HEK293 (cell line): ENCODE data around the gene DBF4B.

Experiments
- BCL11B ChIP-seq: fragments of 450-650 bp; formaldehyde crosslinking; IDR thresholded peaks from 2 replicates; pipeline ENCODE4 v1.5.1; 2016; ENCODE audit warnings: low read depth, missing biosample characterization, missing genetic modification characterization
- GLIS1 ChIP-seq: fragments of 450-650 bp; formaldehyde crosslinking; IDR thresholded peaks from 2 replicates; pipeline ENCODE4 v1.5.1; 2016; ENCODE audit warnings: missing biosample characterization, missing genetic modification characterization
- GLIS2 ChIP-seq: fragments of 450-650 bp; formaldehyde crosslinking; IDR thresholded peaks from 2 replicates; pipeline ENCODE4 v1.5.1; 2016; ENCODE audit warnings: missing biosample characterization, missing genetic modification characterization
- HOXA7 ChIP-seq: sonication (generic); formaldehyde crosslinking; IDR thresholded peaks from 2 replicates; pipeline ENCODE4 v1.8.1; 2022; ENCODE audit warnings: missing genetic modification reagents, borderline replicate concordance
- KLF1 ChIP-seq: fragments of 450-650 bp; formaldehyde crosslinking; IDR thresholded peaks from 2 replicates; pipeline ENCODE4 v1.5.1; 2016; ENCODE audit warnings: missing biosample characterization, missing genetic modification characterization
- ZBTB20 ChIP-seq: fragments of 450-650 bp; formaldehyde crosslinking; IDR thresholded peaks from 2 replicates; pipeline ENCODE4 v1.5.1; 2016; ENCODE audit warnings: missing biosample characterization, missing genetic modification characterization
- ZBTB48 ChIP-seq: fragments of 450-650 bp; formaldehyde crosslinking; IDR thresholded peaks from 2 replicates; pipeline ENCODE4 v1.5.1; 2016; ENCODE audit warnings: missing biosample characterization, missing genetic modification characterization
- ZNF114 ChIP-seq: fragments of 450-650 bp; formaldehyde crosslinking; IDR thresholded peaks from 2 replicates; pipeline ENCODE4 v1.5.0; 2017; ENCODE audit warnings: missing biosample characterization, missing genetic modification characterization
- ZNF138 ChIP-seq: fragments of 450-650 bp; formaldehyde crosslinking; IDR thresholded peaks from 2 replicates; pipeline ENCODE4 v1.5.1; 2016; ENCODE audit warnings: missing biosample characterization, missing genetic modification characterization, borderline replicate concordance
- ZNF2 ChIP-seq: fragments of 450-650 bp; formaldehyde crosslinking; IDR thresholded peaks from 2 replicates; pipeline ENCODE4 v1.5.1; 2016; ENCODE audit warnings: missing biosample characterization, missing genetic modification characterization
- ZNF239 ChIP-seq: fragments of 450-650 bp; formaldehyde crosslinking; IDR thresholded peaks from 2 replicates; pipeline ENCODE4 v1.5.1; 2016; ENCODE audit warnings: missing biosample characterization, missing genetic modification characterization
- ZNF341 ChIP-seq: fragments of 450-650 bp; formaldehyde crosslinking; IDR thresholded peaks from 2 replicates; pipeline ENCODE4; 2016; ENCODE audit warnings: low read depth, missing biosample characterization, missing genetic modification characterization
- ZNF548 ChIP-seq: fragments of 450-650 bp; formaldehyde crosslinking; IDR thresholded peaks from 2 replicates; pipeline ENCODE4 v1.5.1; 2016; ENCODE audit warnings: missing biosample characterization, missing genetic modification characterization
- ZNF585B ChIP-seq: fragments of 450-650 bp; formaldehyde crosslinking; IDR thresholded peaks from 2 replicates; pipeline ENCODE4 v1.5.1; 2016; ENCODE audit warnings: missing biosample characterization, missing genetic modification characterization
- ZNF600 ChIP-seq: fragments of 450-650 bp; formaldehyde crosslinking; IDR thresholded peaks from 2 replicates; pipeline ENCODE4 v1.5.1; 2016; ENCODE audit warnings: missing biosample characterization, missing genetic modification characterization
- ZNF610 ChIP-seq: fragments of 450-650 bp; formaldehyde crosslinking; IDR thresholded peaks from 2 replicates; pipeline ENCODE4 v1.5.1; 2016; ENCODE audit warnings: missing biosample characterization, missing genetic modification characterization, borderline replicate concordance
- ZNF670 ChIP-seq: fragments of 450-650 bp; formaldehyde crosslinking; IDR thresholded peaks from 2 replicates; pipeline ENCODE4 v1.5.1; 2016; ENCODE audit warnings: missing biosample characterization, missing genetic modification characterization, low read depth
- ZNF791 ChIP-seq: fragments of 450-650 bp; formaldehyde crosslinking; IDR thresholded peaks from 2 replicates; pipeline ENCODE4 v1.5.1; 2016; ENCODE audit warnings: missing biosample characterization, missing genetic modification characterization
- TF ChIP-seq, protein P1 (sequence below): fragments of 450-650 bp; formaldehyde crosslinking; IDR thresholded peaks from 2 replicates; pipeline ENCODE4 v1.5.1; 2016; ENCODE audit warnings: missing biosample characterization, missing genetic modification characterization, borderline replicate concordance
- TF ChIP-seq, protein P2 (sequence below): fragments of 450-650 bp; formaldehyde crosslinking; IDR thresholded peaks from 2 replicates; pipeline ENCODE4 v1.5.1; 2016; ENCODE audit warnings: missing biosample characterization, missing genetic modification characterization
- TF ChIP-seq, protein P3 (sequence below): fragments of 450-650 bp; formaldehyde crosslinking; IDR thresholded peaks from 2 replicates; pipeline ENCODE4 v1.5.1; 2016; ENCODE audit warnings: missing biosample characterization, missing genetic modification characterization
- TF ChIP-seq, protein P4 (sequence below): fragments of 450-650 bp; formaldehyde crosslinking; IDR thresholded peaks from 2 replicates; pipeline ENCODE4 v1.5.1; 2017; ENCODE audit warnings: missing biosample characterization, mild to moderate bottlenecking, missing genetic modification characterization, moderate library complexity
- TF ChIP-seq, protein P5 (sequence below): fragments of 450-650 bp; formaldehyde crosslinking; IDR thresholded peaks from 2 replicates; pipeline ENCODE4 v1.5.1; 2016; ENCODE audit warnings: missing biosample characterization, missing genetic modification characterization
- TF ChIP-seq, protein P6 (sequence below): fragments of 450-650 bp; formaldehyde crosslinking; IDR thresholded peaks from 2 replicates; pipeline ENCODE4 v1.5.1; 2016; ENCODE audit warnings: missing biosample characterization, missing genetic modification characterization
- TF ChIP-seq, protein P7 (sequence below): fragments of 450-650 bp; formaldehyde crosslinking; IDR thresholded peaks from 2 replicates; pipeline ENCODE4 v1.5.1; 2016; ENCODE audit warnings: missing biosample characterization, missing genetic modification characterization

Gene DBF4B

DNA sequence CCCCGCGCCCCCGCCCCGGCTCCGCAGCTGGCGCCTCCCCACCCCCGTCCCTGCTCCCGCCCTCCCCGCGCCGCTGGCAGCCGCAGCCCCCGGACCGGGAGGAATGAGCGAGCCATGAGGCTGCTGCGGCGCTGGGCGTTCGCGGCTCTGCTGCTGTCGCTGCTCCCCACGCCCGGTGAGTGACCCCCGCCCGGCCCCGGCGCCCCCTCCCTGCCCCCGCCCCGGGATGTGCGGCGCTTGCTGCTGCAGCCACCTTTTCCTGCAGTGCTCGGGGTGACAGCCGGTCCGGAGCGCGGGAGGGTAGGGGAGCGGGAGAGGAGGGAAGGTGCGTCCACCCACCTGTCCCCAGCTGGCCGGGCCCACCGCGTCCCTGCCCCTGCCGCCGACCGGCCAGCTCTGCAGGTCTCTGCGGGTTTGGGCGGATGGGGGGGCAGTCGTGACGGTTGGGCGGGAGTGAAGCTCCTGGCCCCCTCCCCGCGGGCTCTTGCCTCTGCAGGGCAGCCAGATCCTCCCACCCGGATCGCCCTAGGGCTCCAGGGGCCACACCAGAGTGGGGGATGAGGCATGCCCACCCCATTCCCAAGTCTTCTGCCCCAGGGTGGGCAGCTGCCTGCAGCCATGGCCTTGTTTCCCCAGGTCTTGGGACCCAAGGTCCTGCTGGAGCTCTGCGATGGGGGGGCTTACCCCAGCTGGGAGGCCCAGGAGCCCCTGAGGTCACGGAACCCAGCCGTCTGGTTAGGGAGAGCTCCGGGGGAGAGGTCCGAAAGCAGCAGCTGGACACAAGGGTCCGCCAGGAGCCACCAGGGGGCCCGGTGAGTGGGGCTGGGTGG is 50.8 kb downstream of the DBF4B start (continued):
- TF ChIP-seq, protein P1, sequence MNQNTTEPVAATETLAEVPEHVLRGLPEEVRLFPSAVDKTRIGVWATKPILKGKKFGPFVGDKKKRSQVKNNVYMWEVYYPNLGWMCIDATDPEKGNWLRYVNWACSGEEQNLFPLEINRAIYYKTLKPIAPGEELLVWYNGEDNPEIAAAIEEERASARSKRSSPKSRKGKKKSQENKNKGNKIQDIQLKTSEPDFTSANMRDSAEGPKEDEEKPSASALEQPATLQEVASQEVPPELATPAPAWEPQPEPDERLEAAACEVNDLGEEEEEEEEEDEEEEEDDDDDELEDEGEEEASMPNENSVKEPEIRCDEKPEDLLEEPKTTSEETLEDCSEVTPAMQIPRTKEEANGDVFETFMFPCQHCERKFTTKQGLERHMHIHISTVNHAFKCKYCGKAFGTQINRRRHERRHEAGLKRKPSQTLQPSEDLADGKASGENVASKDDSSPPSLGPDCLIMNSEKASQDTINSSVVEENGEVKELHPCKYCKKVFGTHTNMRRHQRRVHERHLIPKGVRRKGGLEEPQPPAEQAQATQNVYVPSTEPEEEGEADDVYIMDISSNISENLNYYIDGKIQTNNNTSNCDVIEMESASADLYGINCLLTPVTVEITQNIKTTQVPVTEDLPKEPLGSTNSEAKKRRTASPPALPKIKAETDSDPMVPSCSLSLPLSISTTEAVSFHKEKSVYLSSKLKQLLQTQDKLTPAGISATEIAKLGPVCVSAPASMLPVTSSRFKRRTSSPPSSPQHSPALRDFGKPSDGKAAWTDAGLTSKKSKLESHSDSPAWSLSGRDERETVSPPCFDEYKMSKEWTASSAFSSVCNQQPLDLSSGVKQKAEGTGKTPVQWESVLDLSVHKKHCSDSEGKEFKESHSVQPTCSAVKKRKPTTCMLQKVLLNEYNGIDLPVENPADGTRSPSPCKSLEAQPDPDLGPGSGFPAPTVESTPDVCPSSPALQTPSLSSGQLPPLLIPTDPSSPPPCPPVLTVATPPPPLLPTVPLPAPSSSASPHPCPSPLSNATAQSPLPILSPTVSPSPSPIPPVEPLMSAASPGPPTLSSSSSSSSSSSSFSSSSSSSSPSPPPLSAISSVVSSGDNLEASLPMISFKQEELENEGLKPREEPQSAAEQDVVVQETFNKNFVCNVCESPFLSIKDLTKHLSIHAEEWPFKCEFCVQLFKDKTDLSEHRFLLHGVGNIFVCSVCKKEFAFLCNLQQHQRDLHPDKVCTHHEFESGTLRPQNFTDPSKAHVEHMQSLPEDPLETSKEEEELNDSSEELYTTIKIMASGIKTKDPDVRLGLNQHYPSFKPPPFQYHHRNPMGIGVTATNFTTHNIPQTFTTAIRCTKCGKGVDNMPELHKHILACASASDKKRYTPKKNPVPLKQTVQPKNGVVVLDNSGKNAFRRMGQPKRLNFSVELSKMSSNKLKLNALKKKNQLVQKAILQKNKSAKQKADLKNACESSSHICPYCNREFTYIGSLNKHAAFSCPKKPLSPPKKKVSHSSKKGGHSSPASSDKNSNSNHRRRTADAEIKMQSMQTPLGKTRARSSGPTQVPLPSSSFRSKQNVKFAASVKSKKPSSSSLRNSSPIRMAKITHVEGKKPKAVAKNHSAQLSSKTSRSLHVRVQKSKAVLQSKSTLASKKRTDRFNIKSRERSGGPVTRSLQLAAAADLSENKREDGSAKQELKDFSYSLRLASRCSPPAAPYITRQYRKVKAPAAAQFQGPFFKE (tag by site-specific recombination): no peak
- TF ChIP-seq ZNF239 (tag by site-specific recombination) (no peak), ZNF670 (tag by site-specific recombination) (no peak), ZNF138 (tag by site-specific recombination) (no peak), ZBTB48 (tag by site-specific recombination) (peak; percentile 35; the same call in 1 of the 2 replicates), ZNF600 (tag by site-specific recombination) (peak; percentile 33; the same call in 1 of the 2 replicates), ZNF610 (tag by site-specific recombination) (no peak), ZNF791 (tag by site-specific recombination) (no peak), KLF1 (tag by site-specific recombination) (0 out of 2 replicates have a peak, but pooled peaks have one; percentile 44), ZNF114 (no peak), ZNF548 (no peak), ZBTB20 (tag by site-specific recombination) (no peak), ZNF585B (tag by site-specific recombination) (no peak), ZNF341 (tag by site-specific recombination) (peak; percentile 45), ZNF2 (no peak), BCL11B (tag by site-specific recombination) (no peak), GLIS1 (0 out of 2 replicates have a peak, but pooled peaks have one; percentile 19), GLIS2 (tag by site-specific recombination) (peak; percentile 91), HOXA7 (CRISPR knock-in tag) (no peak)
- TF ChIP-seq, protein P2, sequence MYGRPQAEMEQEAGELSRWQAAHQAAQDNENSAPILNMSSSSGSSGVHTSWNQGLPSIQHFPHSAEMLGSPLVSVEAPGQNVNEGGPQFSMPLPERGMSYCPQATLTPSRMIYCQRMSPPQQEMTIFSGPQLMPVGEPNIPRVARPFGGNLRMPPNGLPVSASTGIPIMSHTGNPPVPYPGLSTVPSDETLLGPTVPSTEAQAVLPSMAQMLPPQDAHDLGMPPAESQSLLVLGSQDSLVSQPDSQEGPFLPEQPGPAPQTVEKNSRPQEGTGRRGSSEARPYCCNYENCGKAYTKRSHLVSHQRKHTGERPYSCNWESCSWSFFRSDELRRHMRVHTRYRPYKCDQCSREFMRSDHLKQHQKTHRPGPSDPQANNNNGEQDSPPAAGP (tag by site-specific recombination): peak; percentile 76
- TF ChIP-seq, protein P3, sequence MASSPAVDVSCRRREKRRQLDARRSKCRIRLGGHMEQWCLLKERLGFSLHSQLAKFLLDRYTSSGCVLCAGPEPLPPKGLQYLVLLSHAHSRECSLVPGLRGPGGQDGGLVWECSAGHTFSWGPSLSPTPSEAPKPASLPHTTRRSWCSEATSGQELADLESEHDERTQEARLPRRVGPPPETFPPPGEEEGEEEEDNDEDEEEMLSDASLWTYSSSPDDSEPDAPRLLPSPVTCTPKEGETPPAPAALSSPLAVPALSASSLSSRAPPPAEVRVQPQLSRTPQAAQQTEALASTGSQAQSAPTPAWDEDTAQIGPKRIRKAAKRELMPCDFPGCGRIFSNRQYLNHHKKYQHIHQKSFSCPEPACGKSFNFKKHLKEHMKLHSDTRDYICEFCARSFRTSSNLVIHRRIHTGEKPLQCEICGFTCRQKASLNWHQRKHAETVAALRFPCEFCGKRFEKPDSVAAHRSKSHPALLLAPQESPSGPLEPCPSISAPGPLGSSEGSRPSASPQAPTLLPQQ: peak; percentile 81
- TF ChIP-seq, protein P4, sequence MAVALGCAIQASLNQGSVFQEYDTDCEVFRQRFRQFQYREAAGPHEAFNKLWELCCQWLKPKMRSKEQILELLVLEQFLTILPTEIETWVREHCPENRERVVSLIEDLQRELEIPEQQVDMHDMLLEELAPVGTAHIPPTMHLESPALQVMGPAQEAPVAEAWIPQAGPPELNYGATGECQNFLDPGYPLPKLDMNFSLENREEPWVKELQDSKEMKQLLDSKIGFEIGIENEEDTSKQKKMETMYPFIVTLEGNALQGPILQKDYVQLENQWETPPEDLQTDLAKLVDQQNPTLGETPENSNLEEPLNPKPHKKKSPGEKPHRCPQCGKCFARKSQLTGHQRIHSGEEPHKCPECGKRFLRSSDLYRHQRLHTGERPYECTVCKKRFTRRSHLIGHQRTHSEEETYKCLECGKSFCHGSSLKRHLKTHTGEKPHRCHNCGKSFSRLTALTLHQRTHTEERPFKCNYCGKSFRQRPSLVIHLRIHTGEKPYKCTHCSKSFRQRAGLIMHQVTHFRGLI (tag by site-specific recombination): peak; percentile 78
- TF ChIP-seq, protein P5, sequence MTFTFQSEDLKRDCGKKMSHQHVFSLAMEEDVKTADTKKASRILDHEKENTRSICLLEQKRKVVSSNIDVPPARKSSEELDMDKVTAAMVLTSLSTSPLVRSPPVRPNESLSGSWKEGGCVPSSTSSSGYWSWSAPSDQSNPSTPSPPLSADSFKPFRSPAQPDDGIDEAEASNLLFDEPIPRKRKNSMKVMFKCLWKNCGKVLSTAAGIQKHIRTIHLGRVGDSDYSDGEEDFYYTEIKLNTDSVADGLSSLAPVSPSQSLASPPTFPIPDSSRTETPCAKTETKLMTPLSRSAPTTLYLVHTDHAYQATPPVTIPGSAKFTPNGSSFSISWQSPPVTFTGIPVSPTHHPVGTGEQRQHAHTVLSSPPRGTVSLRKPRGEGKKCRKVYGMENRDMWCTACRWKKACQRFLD (tag by site-specific recombination): no peak
- TF ChIP-seq, protein P6, sequence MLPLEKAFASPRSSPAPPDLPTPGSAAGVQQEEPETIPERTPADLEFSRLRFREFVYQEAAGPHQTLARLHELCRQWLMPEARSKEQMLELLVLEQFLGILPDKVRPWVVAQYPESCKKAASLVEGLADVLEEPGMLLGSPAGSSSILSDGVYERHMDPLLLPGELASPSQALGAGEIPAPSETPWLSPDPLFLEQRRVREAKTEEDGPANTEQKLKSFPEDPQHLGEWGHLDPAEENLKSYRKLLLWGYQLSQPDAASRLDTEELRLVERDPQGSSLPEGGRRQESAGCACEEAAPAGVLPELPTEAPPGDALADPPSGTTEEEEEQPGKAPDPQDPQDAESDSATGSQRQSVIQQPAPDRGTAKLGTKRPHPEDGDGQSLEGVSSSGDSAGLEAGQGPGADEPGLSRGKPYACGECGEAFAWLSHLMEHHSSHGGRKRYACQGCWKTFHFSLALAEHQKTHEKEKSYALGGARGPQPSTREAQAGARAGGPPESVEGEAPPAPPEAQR (tag by site-specific recombination): no peak
- TF ChIP-seq, protein P7, sequence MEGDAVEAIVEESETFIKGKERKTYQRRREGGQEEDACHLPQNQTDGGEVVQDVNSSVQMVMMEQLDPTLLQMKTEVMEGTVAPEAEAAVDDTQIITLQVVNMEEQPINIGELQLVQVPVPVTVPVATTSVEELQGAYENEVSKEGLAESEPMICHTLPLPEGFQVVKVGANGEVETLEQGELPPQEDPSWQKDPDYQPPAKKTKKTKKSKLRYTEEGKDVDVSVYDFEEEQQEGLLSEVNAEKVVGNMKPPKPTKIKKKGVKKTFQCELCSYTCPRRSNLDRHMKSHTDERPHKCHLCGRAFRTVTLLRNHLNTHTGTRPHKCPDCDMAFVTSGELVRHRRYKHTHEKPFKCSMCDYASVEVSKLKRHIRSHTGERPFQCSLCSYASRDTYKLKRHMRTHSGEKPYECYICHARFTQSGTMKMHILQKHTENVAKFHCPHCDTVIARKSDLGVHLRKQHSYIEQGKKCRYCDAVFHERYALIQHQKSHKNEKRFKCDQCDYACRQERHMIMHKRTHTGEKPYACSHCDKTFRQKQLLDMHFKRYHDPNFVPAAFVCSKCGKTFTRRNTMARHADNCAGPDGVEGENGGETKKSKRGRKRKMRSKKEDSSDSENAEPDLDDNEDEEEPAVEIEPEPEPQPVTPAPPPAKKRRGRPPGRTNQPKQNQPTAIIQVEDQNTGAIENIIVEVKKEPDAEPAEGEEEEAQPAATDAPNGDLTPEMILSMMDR: peak; percentile 69; the same call in 1 of the 2 replicates
